DMS 273 treated with DMSO at 0.1 percent for 48 hours (cell line): ENCODE results near the gene RAB15.

Source experiments
- DNase-seq: peaks from one replicate; lab custom pipeline; 2025; lab: John Stamatoyannopoulos, UW

RAB15 gene

GRCh38 chr14:64990296-64990695, 18.2 kb upstream of the RAB15 start:
- no peak for DNase-seq

- no peak for DNase-seq
Observed at GRCh38 chr14:64987438-64987767, 15.3 kb upstream of the RAB15 start.

GRCh38 chr14:64986648-64987437, 14.7 kb upstream of the RAB15 start, which contains the start of gene FNTB:
Gene FNTB (plus strand): TSS chr14:64986895. CDS start chr14:64986954, 59 bp downstream.
- DNase-seq, result peak; percentile 97

GRCh38 chr14:64983439-64984310, 11.5 kb upstream of the RAB15 start:
- peak; percentile 56 for DNase-seq

GRCh38 chr14:64979336-64980074, 7.4 kb upstream of the RAB15 start:
- DNase-seq, result no peak

- DNase-seq, result no peak
Observed at GRCh38 chr14:64974563-64974962, 2.4 kb upstream of the RAB15 start.

- DNase-seq, result no peak
Observed at GRCh38 chr14:64973826-64974225, 1.7 kb upstream of the RAB15 start.

- no peak for DNase-seq
Observed at GRCh38 chr14:64973026-64973442, 898 bp upstream of the RAB15 start.

- no peak for DNase-seq
Observed at GRCh38 chr14:64971491-64971942, 619 bp downstream of the RAB15 start.

- no peak for DNase-seq
Observed at GRCh38 chr14:64970776-64971477, 1.2 kb downstream of the RAB15 start.

GRCh38 chr14:64970041-64970440, 2.1 kb downstream of the RAB15 start:
- DNase-seq, result no peak

GRCh38 chr14:64968651-64969050, 3.5 kb downstream of the RAB15 start:
- no peak for DNase-seq

- DNase-seq, result peak; percentile 26
Observed at GRCh38 chr14:64968167-64968566, 4.0 kb downstream of the RAB15 start.

GRCh38 chr14:64966976-64967375, 5.2 kb downstream of the RAB15 start:
- no peak for DNase-seq

- no peak for DNase-seq
Observed at GRCh38 chr14:64965356-64966000, 6.7 kb downstream of the RAB15 start.

GRCh38 chr14:64963611-64964010, 8.5 kb downstream of the RAB15 start:
- no peak for DNase-seq

GRCh38 chr14:64960762-64961276, 11.3 kb downstream of the RAB15 start:
- DNase-seq, result peak; percentile 47

GRCh38 chr14:64958743-64959142, 13.4 kb downstream of the RAB15 start:
- no peak for DNase-seq

GRCh38 chr14:64958201-64958600, 13.9 kb downstream of the RAB15 start:
- no peak for DNase-seq

- no peak for DNase-seq
Observed at GRCh38 chr14:64956697-64957406, 15.3 kb downstream of the RAB15 start.
